CMK (cell line): ENCODE data around the gene LRCH1.

ENCODE experiments used
- DNase-seq: peaks from one replicate; pipeline ENCODE4 v3.0.0-alpha.2; 2010; ENCODE audit warnings: low read depth

Gene LRCH1

DNA sequence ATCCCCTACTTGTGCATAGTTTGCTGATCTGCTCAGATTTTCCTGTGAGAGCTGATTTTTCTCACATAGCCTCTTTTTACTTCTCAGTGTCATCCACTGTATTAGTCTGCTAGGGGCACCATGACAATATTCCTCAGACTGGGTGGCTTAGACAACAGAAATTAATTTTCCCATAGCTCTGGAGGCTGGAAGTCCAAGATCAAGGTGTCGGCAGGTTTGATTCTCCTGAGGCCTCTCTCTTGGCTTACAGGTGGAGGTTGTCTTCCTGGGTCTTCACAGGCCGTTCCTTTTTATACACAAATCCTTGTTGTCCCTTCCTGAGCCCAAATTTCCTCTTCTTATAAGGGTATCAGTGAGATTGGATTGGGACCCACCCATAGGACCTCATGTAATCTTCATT is 9.2 kb downstream of the LRCH1 start:
- DNase-seq: no peak

GRCh38 chr13:46562581-46562980 is 9.6 kb downstream of the LRCH1 start:
- no peak for DNase-seq

- DNase-seq: no peak
Measured at GRCh38 chr13:46565808-46566750, 13.1 kb downstream of the LRCH1 start.

DNA sequence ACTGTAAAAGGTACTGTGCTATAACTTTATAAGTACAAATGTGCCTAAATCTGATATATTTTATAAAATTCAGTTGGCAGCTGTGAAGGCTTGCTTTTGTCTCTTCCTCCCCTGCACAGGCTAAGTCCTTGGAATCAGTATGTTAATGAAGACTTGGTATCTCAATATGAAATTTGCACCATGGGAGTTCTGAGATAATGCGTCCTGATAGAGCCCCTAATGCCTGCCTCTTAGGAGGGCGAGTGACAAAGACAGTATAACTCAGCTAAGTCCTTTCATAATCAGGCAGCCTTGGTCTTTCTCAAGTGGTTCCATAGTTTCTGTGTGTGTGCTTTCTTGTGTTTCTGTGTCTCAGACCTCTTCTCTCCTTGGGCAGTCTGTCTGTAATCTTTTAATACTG is 14.7 kb downstream of the LRCH1 start:
- no peak for DNase-seq

DNA sequence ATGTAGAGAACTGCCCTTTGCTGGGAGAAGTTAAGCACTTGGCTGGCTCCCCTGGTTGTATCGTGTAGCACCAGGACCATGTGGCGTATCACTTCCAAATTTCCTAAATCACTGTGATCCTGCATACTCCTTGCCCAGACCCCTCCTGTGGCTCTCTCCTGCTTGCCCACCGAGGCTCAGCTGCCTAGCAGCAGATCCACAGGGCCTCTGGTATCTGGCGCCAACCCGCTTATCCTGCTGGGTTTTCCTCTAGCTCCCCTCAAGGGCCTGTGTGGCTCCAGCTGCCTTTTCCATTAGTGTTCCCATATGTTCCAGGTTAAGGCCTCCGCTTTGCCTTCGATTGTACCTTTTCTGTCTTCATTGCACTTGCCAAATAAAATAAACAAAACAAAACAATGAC is 16.5 kb downstream of the LRCH1 start:
- no peak for DNase-seq

DNA sequence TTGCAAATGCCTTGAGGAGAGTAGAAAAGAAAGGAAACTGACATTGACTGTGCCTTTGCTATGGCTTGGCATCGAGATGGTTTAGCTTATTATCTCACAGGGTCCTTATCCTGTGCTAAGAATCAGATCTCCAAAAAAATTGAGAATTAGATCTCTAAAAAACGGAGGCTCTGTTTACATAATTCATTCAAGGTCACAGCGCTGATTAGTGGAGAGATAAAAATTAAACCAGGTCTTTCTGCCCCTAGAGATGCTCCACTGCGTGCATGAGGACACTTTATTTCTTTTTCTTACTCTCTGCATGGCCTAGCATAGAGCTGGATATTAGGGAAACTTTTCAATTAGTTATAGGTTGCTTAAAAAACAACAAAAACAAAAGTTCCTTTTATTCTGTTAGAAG is 17.3 kb downstream of the LRCH1 start:
- no peak for DNase-seq

- no peak for DNase-seq
Measured at GRCh38 chr13:46571189-46571908, 18.4 kb downstream of the LRCH1 start.

DNA sequence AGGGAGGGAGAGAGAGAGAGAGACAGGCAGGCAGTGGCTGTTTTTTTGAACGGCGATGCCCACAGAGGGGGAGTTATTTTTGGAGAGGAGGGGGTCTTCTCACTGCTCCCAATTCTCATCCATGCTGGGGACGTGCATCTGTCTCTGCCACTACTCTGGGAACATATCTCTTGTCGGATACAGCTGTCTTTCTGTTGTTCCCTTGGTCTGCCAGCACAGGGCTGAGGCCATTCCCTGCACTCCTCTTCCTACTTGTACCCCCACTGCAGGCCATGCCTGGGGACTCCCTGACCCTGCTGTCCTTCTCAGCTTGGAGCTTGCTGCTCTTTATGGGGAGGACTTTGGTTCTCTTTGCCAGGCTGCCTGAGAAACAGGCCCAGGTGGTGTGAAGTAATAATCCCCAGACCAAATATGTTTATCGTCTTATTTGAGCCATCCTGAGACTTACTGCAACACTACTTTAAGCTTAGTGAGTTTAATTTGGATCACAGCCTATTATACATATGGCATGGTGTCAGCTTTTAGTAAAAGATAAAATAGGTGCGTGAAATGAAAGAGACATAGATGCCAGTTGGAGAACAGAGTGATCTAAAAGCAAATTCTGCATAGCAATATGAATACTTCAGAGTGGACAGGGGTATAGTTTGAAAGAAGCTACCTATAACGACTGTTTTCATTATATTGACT is 19.1 kb downstream of the LRCH1 start:
- DNase-seq: no peak

- DNase-seq: no peak
Measured at GRCh38 chr13:46572752-46573431, 19.9 kb downstream of the LRCH1 start.

GRCh38 chr13:46575301-46575771 is 22.4 kb downstream of the LRCH1 start:
- no peak for DNase-seq

DNA sequence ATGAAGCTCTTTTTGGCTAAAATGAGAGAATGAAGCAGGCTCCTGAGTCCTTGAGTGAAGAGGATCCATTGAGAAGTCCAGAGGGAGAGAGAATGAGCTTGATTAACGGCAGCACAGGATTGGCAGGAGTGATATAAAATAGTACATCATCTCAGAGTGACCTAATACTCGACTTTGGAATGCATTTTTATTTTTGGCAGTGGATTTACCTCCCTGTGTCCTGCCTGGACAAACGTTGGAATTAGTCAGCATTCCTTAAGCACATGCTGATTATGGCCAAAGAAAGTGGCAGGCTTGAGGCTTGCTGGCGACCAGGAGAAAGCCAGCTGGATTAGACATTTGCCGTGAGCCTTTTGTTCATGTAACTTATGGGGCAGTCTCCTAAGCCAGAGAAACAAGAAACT is 22.9 kb downstream of the LRCH1 start:
- DNase-seq: no peak

DNA sequence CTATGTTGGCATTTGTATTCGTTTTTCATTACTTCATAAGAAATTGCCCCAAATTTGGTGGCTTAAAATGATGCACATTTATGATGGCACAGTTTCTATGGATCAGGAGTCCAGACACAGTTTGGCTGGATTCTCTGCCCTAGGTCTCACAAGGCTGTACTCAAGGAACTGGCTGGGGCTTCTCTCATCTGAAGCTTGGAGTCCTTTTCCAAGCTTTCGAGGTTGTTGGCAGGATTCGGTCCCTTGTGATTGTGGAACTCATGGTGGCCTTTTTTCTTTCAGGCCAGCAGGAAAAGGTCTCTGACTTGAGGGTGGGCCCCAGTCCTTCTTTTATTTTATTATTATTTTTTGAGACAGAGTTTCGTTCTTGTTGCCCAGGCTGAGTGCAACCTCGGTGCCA is 23.8 kb downstream of the LRCH1 start:
- DNase-seq: no peak

GRCh38 chr13:46577696-46578589 is 25.0 kb downstream of the LRCH1 start:
- DNase-seq: no peak

DNA sequence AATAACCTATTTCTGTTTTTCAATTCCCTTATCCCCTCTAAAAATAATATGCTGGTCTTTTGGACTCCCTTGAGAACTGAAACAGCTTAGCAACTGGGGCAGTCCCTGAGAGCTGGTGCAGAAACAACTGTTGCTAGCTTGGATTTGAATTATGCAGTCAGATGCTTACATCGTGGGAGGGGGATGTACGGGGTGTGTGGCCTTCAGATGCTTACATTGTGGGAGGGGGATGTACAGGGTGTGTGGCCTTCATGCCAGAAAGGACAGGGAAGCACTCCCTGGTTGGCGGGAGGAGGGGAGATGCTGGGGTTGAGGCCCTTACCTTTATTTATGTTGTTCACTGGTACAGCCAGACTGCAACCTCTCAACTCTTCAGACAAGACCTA is 25.6 kb downstream of the LRCH1 start:
- DNase-seq: no peak

- DNase-seq: no peak
Measured at GRCh38 chr13:46580362-46580839, 27.4 kb downstream of the LRCH1 start.

DNA sequence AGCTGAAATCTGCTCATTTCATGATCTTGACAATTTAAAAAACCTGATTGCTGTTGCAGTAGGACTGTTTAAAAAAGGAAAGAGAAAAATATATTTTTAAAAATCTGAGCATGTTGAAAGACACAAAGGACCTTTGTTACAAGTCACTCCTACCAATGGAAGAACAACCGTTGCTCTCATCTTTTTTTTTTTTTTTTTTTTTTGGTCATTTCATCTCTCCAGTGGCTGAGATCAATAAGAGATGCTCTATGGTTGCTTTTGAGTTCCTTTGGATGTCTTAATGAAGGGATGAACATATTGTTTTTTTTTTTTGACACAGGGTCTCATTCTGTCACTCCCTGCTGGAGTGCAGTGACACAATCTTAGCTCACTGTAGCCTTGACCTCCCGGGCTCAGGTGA is 29.2 kb downstream of the LRCH1 start:
- no peak for DNase-seq

- no peak for DNase-seq
Measured at GRCh38 chr13:46586751-46587514, 34.0 kb downstream of the LRCH1 start.

DNA sequence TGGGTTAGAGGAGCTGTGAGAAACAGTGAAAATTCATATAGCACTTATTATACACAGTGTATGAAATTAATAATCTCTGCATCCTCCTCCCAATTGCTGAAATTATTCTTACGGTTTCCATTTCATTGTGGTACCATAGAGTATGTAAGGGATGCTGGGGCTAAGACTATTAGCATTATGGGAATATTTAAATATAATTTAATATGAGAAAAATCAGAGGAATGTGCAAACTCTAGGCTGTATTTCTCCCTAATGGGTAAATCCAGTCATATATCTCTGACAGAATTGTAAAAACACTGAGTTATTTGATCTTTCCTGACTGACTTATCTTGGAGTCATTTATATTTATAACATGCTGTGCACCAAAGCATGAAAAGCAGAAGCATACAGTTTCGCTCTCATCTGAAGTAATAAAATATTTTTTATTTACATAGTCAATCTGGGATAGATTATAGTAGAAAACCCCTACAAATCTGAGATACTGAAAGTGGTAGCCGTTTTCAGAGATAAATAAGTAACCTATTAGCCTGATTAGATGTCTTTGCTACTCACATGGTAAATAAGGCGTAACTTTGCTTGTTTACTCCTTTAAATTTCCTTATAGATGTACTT is 34.9 kb downstream of the LRCH1 start:
- no peak for DNase-seq

GRCh38 chr13:46592385-46592784 is 39.4 kb downstream of the LRCH1 start:
- DNase-seq: no peak

DNA sequence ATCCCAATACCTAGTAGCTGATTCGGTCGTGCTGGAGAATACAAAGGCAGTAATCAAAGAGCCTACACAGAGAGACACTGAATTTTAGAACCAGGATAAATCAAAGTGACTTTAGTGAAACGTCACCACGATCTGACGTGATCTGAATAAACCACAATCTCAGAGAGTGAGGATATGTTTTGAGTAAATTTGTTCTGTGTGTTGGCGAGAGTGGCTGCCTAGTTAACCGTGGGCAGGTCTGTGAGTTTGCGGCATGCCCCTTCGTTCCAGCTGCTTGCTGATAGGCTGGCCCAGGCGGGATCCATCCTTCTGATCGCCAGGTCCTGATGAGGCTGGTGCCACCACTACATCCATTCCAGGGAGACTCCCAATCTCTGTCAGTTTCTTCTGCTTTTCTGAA is 40.4 kb downstream of the LRCH1 start:
- DNase-seq: no peak
